Thoracic aorta (tissue), 2 donors: ENCODE results near the gene PHACTR1. TPM values are rescaled to one million over a fixed set of nuclear protein-coding genes. Genes with fewer than 3 reads are reported as not detected.
A peak's percentile ranks its signal among the peaks of the same experiment; 100 is the strongest.

Experiments
- ATAC-seq: fragments of 150-250 bp; one replicate; pipeline ENCODE4 v1.8.0; 2017; ENCODE audit warnings: low read depth; ENCODE audit not compliant: insufficient number of reproducible peaks, low FRiP score
- DNase-seq: peaks from one replicate; pipeline ENCODE4 v3.0.0-alpha.2; 2020; ENCODE audit warnings: low spot score
- H3K27ac ChIP-seq, 2 donors: fragments of 200-600 bp; sonication (generic); 1 replicate in 1 of 2; 2 replicates in 1 of 2; pipeline ENCODE4 v1.5.1; 2016; ENCODE audit warnings: mild to moderate bottlenecking in 2 of 2, moderate library complexity in 2 of 2
- H3K27me3 ChIP-seq: fragments of 200-600 bp; sonication (generic); replicated peaks from 2 replicates; pipeline ENCODE4 v1.6.0; 2016; ENCODE audit warnings: mild to moderate bottlenecking; ENCODE audit not compliant: insufficient read depth
- H3K36me3 ChIP-seq: fragments of 200-600 bp; sonication (generic); one replicate; pipeline ENCODE4 v1.5.1; 2016
- H3K4me1 ChIP-seq, 2 donors: fragments of 200-600 bp; sonication (generic); 1 replicate in 1 of 2; 2 replicates in 1 of 2; pipeline versions ENCODE4 v1.5.1 to v1.6.0; 2016; ENCODE audit warnings: low read depth in 2 of 2, mild to moderate bottlenecking in 1 of 2; ENCODE audit not compliant: control insufficient read depth in 1 of 2
- H3K4me3 ChIP-seq: fragments of 200-600 bp; sonication (generic); 2 replicates; pipeline ENCODE4 v1.5.1; 2016; ENCODE audit warnings: mild to moderate bottlenecking
- H3K9me3 ChIP-seq: fragments of 200-600 bp; sonication (generic); 2 replicates; pipeline ENCODE4 v1.5.1; 2016
- CTCF ChIP-seq: fragments of 200-600 bp; sonication (generic); IDR thresholded peaks from one replicate; pipeline ENCODE4 v1.5.1; 2019; ENCODE audit warnings: antibody characterized with exemption
- total RNA-seq, 2 donors: library from RNA; depleted of rRNA; stranded (reverse); fragments of >200 nt; gene quantifications; one replicate each; pipeline versions ENCODE4 v1.1.0 to v1.2.3, GENCODE V29; 2016

Gene PHACTR1
- total RNA-seq, 2 donors from 2014 or later: 42.9 to 69.1 TPM

DNA sequence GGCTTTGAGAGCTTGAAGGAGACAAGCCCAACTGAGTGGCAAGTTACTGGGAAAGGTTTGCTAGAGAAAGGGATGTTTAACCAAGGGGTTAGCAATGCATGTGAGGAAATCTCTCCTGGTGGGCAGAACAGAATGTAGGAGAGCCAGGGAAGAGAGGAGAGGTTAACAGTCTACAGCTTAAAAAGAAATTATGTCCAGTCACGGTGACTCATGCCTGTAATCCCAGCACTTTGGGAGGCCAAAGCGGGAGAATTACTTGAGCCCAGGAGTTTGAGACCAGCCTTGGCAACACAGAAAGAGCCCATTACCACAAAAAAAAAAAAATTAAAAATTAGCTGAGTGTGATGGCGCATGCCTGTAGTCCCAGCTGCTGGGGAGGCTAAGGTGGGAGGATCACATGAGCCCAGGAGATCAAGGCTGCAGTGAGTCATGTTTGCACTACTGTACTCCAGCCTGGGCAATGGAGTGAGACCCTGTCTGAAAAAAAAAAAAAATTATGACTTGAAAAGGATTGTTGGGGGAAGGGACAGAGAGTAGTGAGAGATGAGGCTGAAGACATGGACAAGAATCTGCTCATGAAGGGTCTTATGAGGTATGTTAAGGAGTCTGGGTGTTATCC lies 346.8 kb downstream of the PHACTR1 start:
- ATAC-seq (no peak), DNase-seq (no peak)
- no peak overlapping the region for H3K4me3 ChIP-seq
- no peaks in the 10 kb centered on the region for H3K9me3 ChIP-seq
- no peaks in the 10 kb centered on the region for H3K27me3 ChIP-seq
- H3K27ac ChIP-seq: peak overlapping the region in 1 of 2 donors; percentile 9
- TF ChIP-seq CTCF: no peak
- H3K36me3 ChIP-seq: no peaks in the 10 kb centered on the region
- peaks cover 16 to 52% of the 10 kb centered on the region in 2 donors for H3K4me1 ChIP-seq

GRCh38 chr6:13065581-13065980 lies 349.0 kb downstream of the PHACTR1 start:
- Histone ChIP-seq H3K36me3 (no peaks in the 10 kb centered on the region), H3K4me3 (no peak overlapping the region), H3K9me3 (no peaks in the 10 kb centered on the region), H3K27me3 (no peaks in the 10 kb centered on the region), H3K27ac (peak overlapping the region; percentile 9 to 15), H3K4me1 (peaks cover 17 to 47% of the 10 kb centered on the region in 2 donors)
- no peak for TF ChIP-seq CTCF
- DNase-seq: no peak
- ATAC-seq: no peak

- ATAC-seq: no peak
- TF ChIP-seq CTCF: no peak
- no peak overlapping the region for H3K4me3 ChIP-seq
- H3K9me3 ChIP-seq: no peaks in the 10 kb centered on the region
- H3K4me1 ChIP-seq: peaks cover 17 to 47% of the 10 kb centered on the region in 2 donors
- no peaks in the 10 kb centered on the region for H3K36me3 ChIP-seq
- DNase-seq: no peak
- H3K27ac ChIP-seq: peak overlapping the region in 1 of 2 donors; percentile 15
- no peaks in the 10 kb centered on the region for H3K27me3 ChIP-seq
Observed at GRCh38 chr6:13066050-13066449, 349.5 kb downstream of the PHACTR1 start.

DNA sequence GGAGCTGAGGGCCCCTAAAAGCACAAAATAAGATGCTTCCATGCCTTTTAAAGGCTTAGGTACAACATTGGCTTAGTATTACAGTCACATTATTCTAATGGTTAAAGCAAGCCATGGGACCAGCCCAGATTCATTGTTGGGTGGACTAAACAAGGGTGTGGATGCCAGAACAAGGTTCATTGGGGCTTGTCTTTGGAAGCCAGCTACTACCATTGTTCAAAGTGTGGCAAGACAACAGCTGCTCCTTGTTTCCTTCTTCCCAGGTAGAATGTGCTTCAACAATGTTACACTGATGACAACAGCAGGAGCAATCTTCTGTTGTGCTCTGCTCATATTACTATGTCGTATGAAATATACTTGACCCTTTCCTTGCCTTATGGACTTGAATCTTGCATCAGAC lies 350.3 kb downstream of the PHACTR1 start:
- TF ChIP-seq CTCF: no peak
- DNase-seq: no peak

DNA sequence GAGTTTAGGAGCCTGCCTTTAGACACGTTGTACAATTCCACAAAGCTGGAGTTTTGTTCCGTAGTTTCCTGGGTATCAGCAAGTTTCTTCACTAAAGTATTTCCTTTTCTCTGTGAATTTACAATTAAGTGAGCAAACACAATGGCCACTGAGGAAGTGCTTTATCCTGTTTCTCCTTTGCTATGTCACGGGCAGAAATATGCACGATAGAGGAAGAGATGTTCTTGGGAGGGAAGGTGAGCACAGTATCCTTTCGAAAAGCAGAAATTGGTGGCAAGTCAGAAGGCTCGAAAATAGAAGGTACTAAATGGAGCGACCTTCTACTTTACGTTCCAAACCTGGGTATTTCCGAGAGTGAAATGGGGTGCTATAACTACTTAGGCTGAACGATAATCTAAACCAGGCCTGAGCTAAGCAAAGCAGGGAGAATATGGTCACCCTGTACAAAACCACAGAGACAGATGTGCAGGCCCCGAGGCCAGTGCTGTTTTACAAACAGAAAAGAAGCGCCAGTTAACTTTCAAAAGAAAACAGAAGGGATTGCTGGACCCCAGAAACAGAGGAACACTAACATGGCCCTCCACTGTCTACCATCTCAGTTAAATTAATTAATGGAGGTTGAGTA lies 352.1 kb downstream of the PHACTR1 start:
- no peak for ATAC-seq
- H3K36me3 ChIP-seq: no peaks in the 10 kb centered on the region
- peaks cover 28 to 69% of the 10 kb centered on the region in 2 donors for H3K4me1 ChIP-seq
- H3K27ac ChIP-seq: peak overlapping the region in 1 of 2 donors; percentile 21
- no peaks in the 10 kb centered on the region for H3K9me3 ChIP-seq
- DNase-seq: no peak
- no peak overlapping the region for H3K4me3 ChIP-seq
- H3K27me3 ChIP-seq: no peaks in the 10 kb centered on the region
- TF ChIP-seq CTCF: no peak

More for the DNA sequence above, 350.3 kb downstream of the PHACTR1 start:
- H3K9me3 ChIP-seq: no peaks in the 10 kb centered on the region
- H3K27me3 ChIP-seq: no peaks in the 10 kb centered on the region
- peaks cover 24 to 53% of the 10 kb centered on the region in 2 donors for H3K4me1 ChIP-seq
- no peak overlapping the region for H3K27ac ChIP-seq
- no peaks in the 10 kb centered on the region for H3K36me3 ChIP-seq
- no peak for ATAC-seq
- H3K4me3 ChIP-seq: no peak overlapping the region
